GM18507 (cell line): ENCODE data around the gene S100A2.

Experiments
- DNase-seq: peaks from one replicate; pipeline ENCODE4 v3.0.0; 2011; ENCODE audit warnings: low read depth; ENCODE audit not compliant: insufficient read length; ENCODE audit errors: extremely low spot score
- FAIRE-seq: peaks from 2 replicates; lab custom pipeline; 2011; peaks lifted over from hg19 to GRCh38; lab: Jason Lieb, UNC

Gene S100A2

GRCh38 chr1:153565529-153566374 is at the start of gene S100A2:
Gene S100A2, minus strand, starts transcription at chr1:153565844. Its CDS starts 1,967 bp downstream, at chr1:153563877.
- DNase-seq (no peak), FAIRE-seq (no peak)

GRCh38 chr1:153615406-153615805 is 49.8 kb upstream of the S100A2 start:
- DNase-seq (no peak), FAIRE-seq (no peak)

- DNase-seq (no peak), FAIRE-seq (no peak)
Measured at GRCh38 chr1:153614906-153615305, 49.3 kb upstream of the S100A2 start.

- no peak for FAIRE-seq
- no peak for DNase-seq
Measured at GRCh38 chr1:153614189-153614900, 48.7 kb upstream of the S100A2 start.

- FAIRE-seq = no peak
- no peak for DNase-seq
Measured at GRCh38 chr1:153613406-153613805, 47.8 kb upstream of the S100A2 start.

GRCh38 chr1:153612755-153613331 is 47.2 kb upstream of the S100A2 start, which contains the start of gene S100A16:
Gene S100A16, minus strand, starts transcription at chr1:153613137. Its CDS starts 4,986 bp downstream, at chr1:153608151.
- DNase-seq (no peak), FAIRE-seq (no peak)

- FAIRE-seq (no peak), DNase-seq (no peak)
Measured at GRCh38 chr1:153612111-153612754, 46.6 kb upstream of the S100A2 start.

GRCh38 chr1:153611356-153611755 is 45.7 kb upstream of the S100A2 start:
- FAIRE-seq (no peak), DNase-seq (no peak)

- DNase-seq (no peak), FAIRE-seq (no peak)
Measured at GRCh38 chr1:153610811-153611301, 45.2 kb upstream of the S100A2 start.

GRCh38 chr1:153610334-153610733 is 44.7 kb upstream of the S100A2 start:
- no peak for FAIRE-seq
- DNase-seq = no peak

DNA sequence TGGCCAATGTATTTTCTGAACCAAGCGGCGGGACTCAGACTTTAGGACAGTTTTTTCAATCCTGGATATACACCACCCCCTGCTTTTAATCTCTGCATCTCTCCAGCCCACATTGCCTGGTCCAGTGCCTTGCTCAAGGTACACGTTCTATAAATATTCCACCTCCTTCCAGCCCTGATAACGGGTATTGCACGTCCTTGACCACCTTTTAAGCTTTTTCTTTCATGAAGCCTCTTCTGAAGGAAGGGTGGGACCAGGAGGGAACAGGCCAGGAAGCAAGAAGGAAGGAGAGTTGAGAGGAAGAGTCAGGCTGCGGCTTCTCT is 43.9 kb upstream of the S100A2 start:
- FAIRE-seq (no peak), DNase-seq (no peak)

DNA sequence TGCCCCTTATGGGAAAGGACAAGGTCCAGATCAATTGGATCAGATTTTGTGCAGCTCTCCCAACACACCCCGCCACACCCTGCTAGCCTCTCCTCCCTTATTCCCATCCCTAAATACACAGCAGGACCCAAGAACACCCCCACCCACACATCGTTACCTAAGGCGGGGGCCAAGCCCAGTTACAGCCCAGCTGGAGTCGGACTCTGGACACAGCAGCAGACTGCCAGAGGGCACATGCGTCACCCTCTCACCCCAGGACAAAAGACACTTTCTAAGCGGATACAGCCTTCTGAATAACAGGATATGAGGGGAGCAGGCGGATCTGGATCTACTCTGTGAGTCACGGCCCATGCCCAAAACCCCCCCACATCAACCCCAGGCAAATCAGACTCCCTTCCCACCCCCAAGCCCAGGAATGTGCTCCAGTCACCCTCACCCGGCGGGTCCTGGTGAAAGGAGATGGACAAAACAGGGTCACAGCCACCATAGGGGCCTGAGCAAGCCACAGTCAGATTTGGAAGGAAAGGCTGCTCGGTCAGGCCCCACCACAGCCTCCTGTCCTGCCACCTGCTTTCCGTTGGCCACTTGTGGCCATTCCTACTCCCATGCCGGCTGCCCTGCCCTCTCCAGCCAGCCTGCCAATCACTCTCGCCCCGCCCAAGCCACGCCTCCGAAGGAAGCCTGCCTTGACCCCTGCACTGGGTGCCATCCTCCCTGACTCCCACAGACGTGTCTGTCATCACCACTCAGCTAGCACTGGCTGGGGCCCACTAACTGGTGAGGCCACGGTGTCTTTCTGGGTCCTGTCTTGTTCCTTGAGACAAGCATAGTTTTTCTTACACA is 43.3 kb upstream of the S100A2 start:
- FAIRE-seq = no peak

DNA sequence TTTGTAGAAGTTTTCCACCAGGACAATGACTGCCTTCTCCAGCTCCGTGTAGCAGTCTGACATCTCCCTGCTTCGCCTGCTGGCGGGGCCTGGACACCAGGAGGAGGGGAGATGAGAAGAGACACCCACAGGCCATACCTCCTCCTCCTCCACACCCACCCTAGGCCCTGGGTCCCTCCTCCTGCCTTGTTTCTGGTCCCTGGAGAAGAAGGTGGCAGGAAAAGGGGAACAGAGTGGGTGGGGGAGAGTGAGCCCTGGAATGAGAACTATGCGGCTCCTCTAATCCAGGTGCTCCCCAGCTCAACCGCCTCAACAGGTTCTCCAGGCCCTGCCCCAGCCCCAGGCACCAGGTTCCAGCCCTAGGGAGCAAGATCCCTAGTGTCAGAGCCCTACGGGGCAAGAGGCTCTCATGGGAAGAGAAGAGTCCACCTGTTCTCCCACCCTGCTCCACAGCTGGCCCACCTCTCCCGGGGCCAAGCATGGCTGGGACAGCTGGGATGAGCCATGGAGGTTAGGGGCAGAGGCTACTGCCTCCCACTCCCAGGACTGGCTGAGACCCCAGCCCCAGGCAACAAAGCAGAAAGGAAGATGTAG is 42.5 kb upstream of the S100A2 start:
- no peak for FAIRE-seq
- DNase-seq = no peak

More for the DNA sequence above, 43.3 kb upstream of the S100A2 start:
- no peak for DNase-seq

DNA sequence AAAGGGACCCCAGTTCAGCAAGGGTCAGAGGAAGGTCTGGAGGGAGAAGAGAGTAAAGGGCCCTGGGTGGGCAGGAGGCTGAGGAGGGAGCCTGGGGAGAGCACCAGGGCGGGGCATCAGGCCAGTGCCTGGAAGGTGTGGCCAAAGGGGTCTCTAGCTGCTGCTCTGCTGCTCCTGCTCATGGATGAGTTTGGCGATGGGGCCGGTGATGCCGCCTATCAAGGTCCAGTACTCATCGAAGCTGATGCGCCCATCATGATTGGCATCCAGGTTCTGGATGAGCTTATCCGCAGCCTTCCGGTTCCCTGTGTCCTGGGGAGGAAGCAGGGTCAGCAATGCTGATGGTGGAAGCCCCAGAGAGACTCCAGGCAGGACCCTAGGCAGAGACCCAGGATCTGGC is 41.7 kb upstream of the S100A2 start:
- DNase-seq = no peak
- no peak for FAIRE-seq

GRCh38 chr1:153606194-153606593 is 40.5 kb upstream of the S100A2 start:
- FAIRE-seq = no peak
- DNase-seq = no peak

DNA sequence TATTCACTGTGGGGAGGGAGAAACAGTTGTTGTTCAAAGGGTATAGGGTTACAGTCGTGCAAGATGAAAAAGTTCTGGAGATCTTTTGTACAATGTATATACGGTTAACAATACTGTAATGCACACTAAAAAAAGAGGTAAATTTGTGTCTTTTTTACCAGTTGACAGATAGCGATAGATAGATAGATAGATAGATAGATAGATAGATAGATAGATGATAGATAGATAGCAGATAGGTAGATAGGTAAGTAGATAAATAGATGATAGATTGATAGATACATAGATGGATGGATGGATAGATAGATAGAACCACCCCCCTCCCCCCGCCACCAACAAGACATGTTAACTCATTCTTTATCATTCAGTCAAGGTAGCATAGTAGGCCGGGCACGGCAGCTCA is 37.1 kb upstream of the S100A2 start:
- FAIRE-seq (no peak), DNase-seq (no peak)

GRCh38 chr1:153599847-153600246 is 34.2 kb upstream of the S100A2 start:
- FAIRE-seq (no peak), DNase-seq (no peak)

GRCh38 chr1:153598309-153599172 is 32.9 kb upstream of the S100A2 start:
- peak; percentile 93 for FAIRE-seq
- DNase-seq = peak; percentile 75
